ENCODE data around the gene TMTC4. TPM values are rescaled to one million over a fixed set of nuclear protein-coding genes. Genes with fewer than 3 reads are reported as not detected.

The TMTC4 gene
- total RNA-seq, 4 donors from 2014 or later = 8.6 to 13.7 (median 11.4) TPM

DNA sequence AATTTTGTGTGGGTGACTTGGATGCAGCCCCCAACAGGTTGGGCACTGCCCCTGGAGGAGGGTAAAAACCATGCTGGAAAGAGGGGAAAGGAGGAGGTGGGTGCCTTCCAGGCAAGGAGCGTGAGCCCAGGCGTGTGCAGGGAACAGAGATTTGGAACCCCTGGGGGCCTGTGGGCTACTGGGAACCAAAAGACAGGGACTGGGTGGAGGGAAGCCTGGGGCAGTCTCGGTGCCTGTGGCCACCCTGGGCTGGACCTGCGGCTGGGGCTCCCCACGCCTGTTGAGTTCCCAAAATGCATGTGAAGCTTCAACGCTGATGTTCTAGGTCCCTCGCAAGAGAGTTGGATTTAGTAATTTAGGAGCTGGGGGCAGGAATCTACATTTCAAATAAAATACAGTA lies 110.8 kb downstream of the TMTC4 start:
- TF ChIP-seq, protein P1, sequence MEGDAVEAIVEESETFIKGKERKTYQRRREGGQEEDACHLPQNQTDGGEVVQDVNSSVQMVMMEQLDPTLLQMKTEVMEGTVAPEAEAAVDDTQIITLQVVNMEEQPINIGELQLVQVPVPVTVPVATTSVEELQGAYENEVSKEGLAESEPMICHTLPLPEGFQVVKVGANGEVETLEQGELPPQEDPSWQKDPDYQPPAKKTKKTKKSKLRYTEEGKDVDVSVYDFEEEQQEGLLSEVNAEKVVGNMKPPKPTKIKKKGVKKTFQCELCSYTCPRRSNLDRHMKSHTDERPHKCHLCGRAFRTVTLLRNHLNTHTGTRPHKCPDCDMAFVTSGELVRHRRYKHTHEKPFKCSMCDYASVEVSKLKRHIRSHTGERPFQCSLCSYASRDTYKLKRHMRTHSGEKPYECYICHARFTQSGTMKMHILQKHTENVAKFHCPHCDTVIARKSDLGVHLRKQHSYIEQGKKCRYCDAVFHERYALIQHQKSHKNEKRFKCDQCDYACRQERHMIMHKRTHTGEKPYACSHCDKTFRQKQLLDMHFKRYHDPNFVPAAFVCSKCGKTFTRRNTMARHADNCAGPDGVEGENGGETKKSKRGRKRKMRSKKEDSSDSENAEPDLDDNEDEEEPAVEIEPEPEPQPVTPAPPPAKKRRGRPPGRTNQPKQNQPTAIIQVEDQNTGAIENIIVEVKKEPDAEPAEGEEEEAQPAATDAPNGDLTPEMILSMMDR (IDR thresholded peaks at IDR 0.05; ENCODE audit: low read depth) = no peak

DNA sequence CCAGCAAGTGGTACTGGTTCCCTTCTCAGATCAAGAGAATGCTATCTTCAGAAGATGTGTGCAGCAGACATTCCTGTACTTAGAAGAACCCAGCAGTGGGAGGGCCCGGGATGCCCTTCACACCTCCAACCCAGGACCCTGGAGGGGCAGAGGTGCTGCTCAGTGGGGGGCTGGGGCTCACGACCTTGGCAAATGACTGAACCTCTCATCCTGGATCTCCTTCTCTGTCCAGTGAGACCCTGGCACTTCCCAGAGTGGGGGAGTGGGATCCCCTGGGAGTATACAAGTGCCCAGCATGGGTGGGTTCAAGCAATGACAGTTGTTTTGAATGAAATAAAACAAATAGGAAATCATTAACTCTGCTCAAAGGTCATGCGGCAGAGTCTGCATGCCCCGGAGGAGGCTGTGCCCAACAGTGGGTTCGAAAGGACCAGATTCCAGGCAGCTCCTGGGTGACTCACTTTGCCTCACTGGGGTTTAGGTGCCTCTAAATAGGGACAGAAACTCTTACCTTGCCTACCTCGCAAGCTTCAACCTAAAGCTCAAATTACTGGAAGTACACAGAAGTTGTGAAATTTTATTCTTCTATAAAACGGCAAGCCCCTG lies 112.9 kb downstream of the TMTC4 start:
- TF ChIP-seq, protein P1 (IDR thresholded peaks at IDR 0.05; ENCODE audit: low read depth) = no peak

DNA sequence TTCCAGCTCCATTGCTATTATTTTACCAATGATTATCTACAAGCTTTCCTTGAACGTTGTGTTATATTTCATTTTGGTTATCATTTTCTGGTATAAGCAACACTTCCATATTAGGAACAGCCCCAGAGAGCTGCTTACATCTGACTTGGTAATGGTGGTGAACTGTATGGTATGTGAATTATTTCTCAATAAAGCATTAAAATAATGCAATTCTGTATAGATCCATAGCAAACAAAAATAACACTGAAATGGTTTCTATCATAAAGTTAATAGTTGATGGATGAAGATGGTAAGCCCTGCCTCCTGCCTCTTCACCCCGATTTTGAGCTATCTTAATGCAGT lies 113.5 kb downstream of the TMTC4 start:
- TF ChIP-seq, protein P1 (IDR thresholded peaks at IDR 0.05; ENCODE audit: low read depth) = no peak

DNA sequence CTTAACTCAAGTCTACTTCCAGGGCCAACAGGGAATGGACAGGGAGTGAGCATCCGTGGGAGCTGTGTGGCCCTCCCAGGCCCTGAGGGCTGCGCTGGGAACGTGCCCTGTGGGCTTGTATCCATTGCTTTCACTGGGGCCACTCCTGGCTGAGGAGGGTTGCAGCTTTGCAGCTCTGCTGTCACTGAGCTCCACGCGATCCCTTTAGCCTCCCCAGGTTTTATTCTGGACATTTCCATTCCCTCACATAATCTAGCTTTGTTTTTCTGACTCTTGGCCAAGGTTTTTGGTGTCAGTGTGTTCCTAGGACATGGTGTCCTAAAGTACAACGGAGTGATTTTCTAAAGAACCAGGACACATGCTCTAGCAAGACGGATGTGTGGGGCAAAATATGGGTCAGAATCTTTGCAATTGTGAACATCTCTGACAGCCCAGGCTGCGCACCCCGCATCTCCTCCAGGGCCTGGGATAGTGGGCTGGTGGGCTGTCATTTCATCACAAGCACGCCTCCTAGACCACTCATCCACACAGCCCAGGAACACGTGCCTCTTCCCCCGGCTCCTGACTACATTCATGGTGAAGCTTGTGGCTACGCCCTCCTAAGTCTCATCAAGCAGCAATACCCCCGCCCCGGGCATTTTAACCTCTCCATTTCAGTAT lies 114.0 kb downstream of the TMTC4 start:
- TF ChIP-seq, protein P1 (IDR thresholded peaks at IDR 0.05; ENCODE audit: low read depth) = no peak

DNA sequence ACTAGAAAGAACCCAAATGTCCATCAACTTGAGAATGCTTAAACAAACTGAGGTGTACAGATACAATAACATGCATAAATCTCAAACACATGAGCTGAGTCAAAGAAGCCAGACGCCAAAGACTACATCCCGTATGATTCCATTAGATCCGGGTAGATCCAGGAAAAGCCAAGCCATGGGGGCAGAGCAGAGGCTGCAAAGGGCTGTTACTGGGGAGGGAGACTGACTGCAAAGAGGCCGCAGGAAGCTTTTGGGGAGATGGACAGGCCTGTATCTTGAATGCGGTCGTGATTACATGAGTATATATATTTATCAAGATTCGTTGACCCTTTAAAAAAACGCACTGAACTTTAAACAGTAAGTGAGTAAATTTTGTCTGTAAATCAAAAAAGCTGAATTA lies 114.7 kb downstream of the TMTC4 start:
- TF ChIP-seq, protein P1 (IDR thresholded peaks at IDR 0.05; ENCODE audit: low read depth) = no peak

Other genes with a start within 250 kb of the TMTC4 start
- gene GGACT, start 86.0 kb downstream of the TMTC4 start, total RNA-seq = 10 to 100 TPM in 1 of 4 donors, 1 to 10 TPM in 3; 2.6 to 10.5 (median 4.2) TPM

All from subcutaneous adipose tissue (tissue), 4 donors.